HepG2 (cell line): ENCODE measurements around the gene ZFR. TPM values are rescaled to one million over a fixed set of nuclear protein-coding genes. Genes with fewer than 3 reads are reported as not detected.

Source experiments
- CENPT ChIP-seq: sonication (generic); formaldehyde crosslinking; IDR thresholded peaks from 2 replicates; pipeline ENCODE4 v1.8.0; 2022; ENCODE audit warnings: low read depth, mild to moderate bottlenecking, moderate library complexity, missing genetic modification reagents
- CHD4 ChIP-seq: fragments of 200-600 bp; sonication (generic); IDR thresholded peaks from 2 replicates; pipeline ENCODE4 v1.7.0; 2017; ENCODE audit warnings: mild to moderate bottlenecking, low read length, borderline replicate concordance
- FOXC1 ChIP-seq: sonication (generic); formaldehyde crosslinking; IDR thresholded peaks from 2 replicates; pipeline ENCODE4 v1.8.0; 2022; ENCODE audit warnings: mild to moderate bottlenecking, missing genetic modification reagents, borderline replicate concordance
- POLR2AphosphoS5 ChIP-seq: IDR thresholded peaks from 2 replicates; pipeline ENCODE4 v1.6.1; 2012; ENCODE audit warnings: low read depth, low read length
- RBFOX2 ChIP-seq: fragments of 200-400 bp; formaldehyde crosslinking; IDR thresholded peaks from 2 replicates; pipeline ENCODE4 v1.6.1; 2017; ENCODE audit warnings: low read depth, mild to moderate bottlenecking, low read length
- SMYD3 ChIP-seq: sonication (generic); formaldehyde crosslinking; IDR thresholded peaks from 2 replicates; pipeline ENCODE4 v1.8.1; 2023; ENCODE audit warnings: mild to moderate bottlenecking, missing genetic modification reagents
- ZNF143 ChIP-seq: sonication (generic); formaldehyde crosslinking; IDR thresholded peaks from 2 replicates; pipeline ENCODE4 v1.4.0; 2020; ENCODE audit warnings: missing genetic modification reagents
- ZNF234 ChIP-seq: sonication (generic); formaldehyde crosslinking; conservative IDR thresholded peaks from 2 replicates; pipeline ENCODE4 v1.5.1; 2020; ENCODE audit warnings: mild to moderate bottlenecking, missing genetic modification reagents
- ZNF292 ChIP-seq: sonication (generic); formaldehyde crosslinking; IDR thresholded peaks from 2 replicates; pipeline ENCODE4 v1.8.1; 2022; ENCODE audit warnings: mild to moderate bottlenecking, low read depth, missing genetic modification reagents, borderline replicate concordance
- ZNF569 ChIP-seq: sonication (generic); formaldehyde crosslinking; IDR thresholded peaks from 2 replicates; pipeline ENCODE4 v1.5.0; 2020; ENCODE audit warnings: mild to moderate bottlenecking, missing genetic modification reagents, moderate library complexity, borderline replicate concordance
- polyA plus RNA-seq, 8 experiments: library from polyadenylated mRNA; depleted of rRNA in 3 of 8; stranded (reverse) in 7 of 8; unstranded in 1 of 8; fragments of >200 nt; fragmentation: Illumina TruSeq in 4 of 8; extraction: Trizol in 4 of 8; gene quantifications; 2 replicates each; pipeline versions ENCODE4 v1.2.1 to v1.2.3, GENCODE V29; 2011 to 2016; ENCODE audit warnings: low read depth in 4 of 8, missing spikeins in 1 of 8, mixed read lengths in 1 of 8; ENCODE audit not compliant: insufficient read depth in 1 of 8
- total RNA-seq, 5 experiments: library from RNA; depleted of rRNA; stranded (reverse); fragments of >200 nt; fragmentation: Illumina TruSeq; extraction: Trizol; gene quantifications; 2 replicates each; pipeline ENCODE4 v1.2.3, GENCODE V29; 2016; ENCODE audit warnings: low read depth in 1 of 5
- TF ChIP-seq, protein P1 (sequence below): sonication (generic); formaldehyde crosslinking; conservative IDR thresholded peaks from 2 replicates; pipeline ENCODE4 v1.4.0; 2020; ENCODE audit warnings: missing genetic modification reagents
- TF ChIP-seq, protein P2 (sequence below): IDR thresholded peaks from 2 replicates; pipeline ENCODE4 v1.6.1; 2016; ENCODE audit warnings: missing genetic modification reagents, missing compliant biosample characterization
- TF ChIP-seq, protein P3 (sequence below): sonication (generic); formaldehyde crosslinking; IDR thresholded peaks from 2 replicates; pipeline ENCODE4 v1.5.0; 2020; ENCODE audit warnings: missing genetic modification reagents
- TF ChIP-seq, protein P4 (sequence below): sonication (generic); formaldehyde crosslinking; IDR thresholded peaks from 2 replicates; pipeline ENCODE4 v1.5.0; 2020; ENCODE audit warnings: missing genetic modification reagents, mild to moderate bottlenecking, borderline replicate concordance
- TF ChIP-seq, protein P5 (sequence below): sonication (generic); formaldehyde crosslinking; IDR thresholded peaks from 2 replicates; pipeline ENCODE4 v1.5.1; 2020; ENCODE audit warnings: mild to moderate bottlenecking, missing genetic modification reagents, moderate library complexity
- TF ChIP-seq, protein P6 (sequence below): sonication (generic); formaldehyde crosslinking; IDR thresholded peaks from 2 replicates; pipeline ENCODE4 v1.8.0; 2022; ENCODE audit warnings: mild to moderate bottlenecking, missing genetic modification reagents; ENCODE audit not compliant: insufficient replicate concordance
- TF ChIP-seq, protein P7 (sequence below): sonication (generic); formaldehyde crosslinking; IDR thresholded peaks from 2 replicates; pipeline ENCODE4 v1.4.0; 2020; ENCODE audit warnings: missing genetic modification reagents, mild to moderate bottlenecking, borderline replicate concordance
- TF ChIP-seq, protein P8 (sequence below): IDR thresholded peaks from 2 replicates; pipeline ENCODE4 v1.6.1; 2018; ENCODE audit warnings: missing genetic modification reagents

The ZFR gene
- total and polyA plus RNA-seq, 2 of the 13 experiments (the other 11 are each of a cell fraction or from before 2014, with no cell fraction given) = 89.0 to 92.8 TPM

DNA sequence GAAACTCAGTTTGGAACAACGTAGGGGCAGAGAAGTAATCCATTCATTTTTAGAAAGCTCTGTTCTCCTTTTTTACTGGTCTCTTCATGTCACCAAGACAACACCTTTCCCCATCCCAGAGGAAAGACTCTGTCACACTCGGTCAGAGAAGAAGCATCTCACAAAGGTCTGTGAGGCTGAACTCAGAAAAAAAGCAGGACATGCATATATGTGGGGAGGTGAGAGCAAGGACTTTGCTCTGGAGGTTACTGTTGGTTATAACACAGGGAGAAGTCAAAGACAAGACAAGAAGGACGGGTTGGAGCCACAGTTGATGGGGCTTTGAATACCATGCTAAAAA is 112.6 kb downstream of the ZFR start (continued):
- TF ChIP-seq, protein P1, sequence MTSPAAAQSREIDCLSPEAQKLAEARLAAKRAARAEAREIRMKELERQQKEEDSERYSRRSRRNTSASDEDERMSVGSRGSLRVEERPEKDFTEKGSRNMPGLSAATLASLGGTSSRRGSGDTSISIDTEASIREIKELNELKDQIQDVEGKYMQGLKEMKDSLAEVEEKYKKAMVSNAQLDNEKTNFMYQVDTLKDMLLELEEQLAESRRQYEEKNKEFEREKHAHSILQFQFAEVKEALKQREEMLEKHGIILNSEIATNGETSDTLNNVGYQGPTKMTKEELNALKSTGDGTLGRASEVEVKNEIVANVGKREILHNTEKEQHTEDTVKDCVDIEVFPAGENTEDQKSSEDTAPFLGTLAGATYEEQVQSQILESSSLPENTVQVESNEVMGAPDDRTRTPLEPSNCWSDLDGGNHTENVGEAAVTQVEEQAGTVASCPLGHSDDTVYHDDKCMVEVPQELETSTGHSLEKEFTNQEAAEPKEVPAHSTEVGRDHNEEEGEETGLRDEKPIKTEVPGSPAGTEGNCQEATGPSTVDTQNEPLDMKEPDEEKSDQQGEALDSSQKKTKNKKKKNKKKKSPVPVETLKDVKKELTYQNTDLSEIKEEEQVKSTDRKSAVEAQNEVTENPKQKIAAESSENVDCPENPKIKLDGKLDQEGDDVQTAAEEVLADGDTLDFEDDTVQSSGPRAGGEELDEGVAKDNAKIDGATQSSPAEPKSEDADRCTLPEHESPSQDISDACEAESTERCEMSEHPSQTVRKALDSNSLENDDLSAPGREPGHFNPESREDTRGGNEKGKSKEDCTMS (CRISPR knock-in tag) = no peak
- TF ChIP-seq, protein P2, sequence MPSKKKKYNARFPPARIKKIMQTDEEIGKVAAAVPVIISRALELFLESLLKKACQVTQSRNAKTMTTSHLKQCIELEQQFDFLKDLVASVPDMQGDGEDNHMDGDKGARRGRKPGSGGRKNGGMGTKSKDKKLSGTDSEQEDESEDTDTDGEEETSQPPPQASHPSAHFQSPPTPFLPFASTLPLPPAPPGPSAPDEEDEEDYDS (CRISPR knock-in tag) = no peak
- TF ChIP-seq, protein P3, sequence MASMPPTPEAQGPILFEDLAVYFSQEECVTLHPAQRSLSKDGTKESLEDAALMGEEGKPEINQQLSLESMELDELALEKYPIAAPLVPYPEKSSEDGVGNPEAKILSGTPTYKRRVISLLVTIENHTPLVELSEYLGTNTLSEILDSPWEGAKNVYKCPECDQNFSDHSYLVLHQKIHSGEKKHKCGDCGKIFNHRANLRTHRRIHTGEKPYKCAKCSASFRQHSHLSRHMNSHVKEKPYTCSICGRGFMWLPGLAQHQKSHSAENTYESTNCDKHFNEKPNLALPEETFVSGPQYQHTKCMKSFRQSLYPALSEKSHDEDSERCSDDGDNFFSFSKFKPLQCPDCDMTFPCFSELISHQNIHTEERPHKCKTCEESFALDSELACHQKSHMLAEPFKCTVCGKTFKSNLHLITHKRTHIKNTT (CRISPR knock-in tag) = no peak
- TF ChIP-seq CHD4 = peak; percentile 72; the same call in 1 of the 2 replicates
- no peak for TF ChIP-seq CENPT (CRISPR knock-in tag)
- no peak for TF ChIP-seq RBFOX2
- no peak for TF ChIP-seq FOXC1
- TF ChIP-seq, protein P4, sequence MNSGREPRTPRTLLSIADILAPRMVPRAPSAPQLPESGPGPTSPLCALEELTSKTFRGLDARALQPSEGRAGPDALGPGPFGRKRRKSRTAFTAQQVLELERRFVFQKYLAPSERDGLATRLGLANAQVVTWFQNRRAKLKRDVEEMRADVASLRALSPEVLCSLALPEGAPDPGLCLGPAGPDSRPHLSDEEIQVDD (CRISPR knock-in tag) = no peak
- no peak for TF ChIP-seq SMYD3 (CRISPR knock-in tag)
- TF ChIP-seq, protein P5, sequence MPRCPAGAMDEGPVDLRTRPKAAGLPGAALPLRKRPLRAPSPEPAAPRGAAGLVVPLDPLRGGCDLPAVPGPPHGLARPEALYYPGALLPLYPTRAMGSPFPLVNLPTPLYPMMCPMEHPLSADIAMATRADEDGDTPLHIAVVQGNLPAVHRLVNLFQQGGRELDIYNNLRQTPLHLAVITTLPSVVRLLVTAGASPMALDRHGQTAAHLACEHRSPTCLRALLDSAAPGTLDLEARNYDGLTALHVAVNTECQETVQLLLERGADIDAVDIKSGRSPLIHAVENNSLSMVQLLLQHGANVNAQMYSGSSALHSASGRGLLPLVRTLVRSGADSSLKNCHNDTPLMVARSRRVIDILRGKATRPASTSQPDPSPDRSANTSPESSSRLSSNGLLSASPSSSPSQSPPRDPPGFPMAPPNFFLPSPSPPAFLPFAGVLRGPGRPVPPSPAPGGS (CRISPR knock-in tag) = no peak
- TF ChIP-seq, protein P6, sequence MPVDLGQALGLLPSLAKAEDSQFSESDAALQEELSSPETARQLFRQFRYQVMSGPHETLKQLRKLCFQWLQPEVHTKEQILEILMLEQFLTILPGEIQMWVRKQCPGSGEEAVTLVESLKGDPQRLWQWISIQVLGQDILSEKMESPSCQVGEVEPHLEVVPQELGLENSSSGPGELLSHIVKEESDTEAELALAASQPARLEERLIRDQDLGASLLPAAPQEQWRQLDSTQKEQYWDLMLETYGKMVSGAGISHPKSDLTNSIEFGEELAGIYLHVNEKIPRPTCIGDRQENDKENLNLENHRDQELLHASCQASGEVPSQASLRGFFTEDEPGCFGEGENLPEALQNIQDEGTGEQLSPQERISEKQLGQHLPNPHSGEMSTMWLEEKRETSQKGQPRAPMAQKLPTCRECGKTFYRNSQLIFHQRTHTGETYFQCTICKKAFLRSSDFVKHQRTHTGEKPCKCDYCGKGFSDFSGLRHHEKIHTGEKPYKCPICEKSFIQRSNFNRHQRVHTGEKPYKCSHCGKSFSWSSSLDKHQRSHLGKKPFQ (CRISPR knock-in tag) = no peak
- TF ChIP-seq ZNF234 (CRISPR knock-in tag) = 0 out of 2 replicates have a peak, but pooled peaks have one; percentile 40
- no peak for TF ChIP-seq ZNF143 (CRISPR knock-in tag)
- TF ChIP-seq POLR2AphosphoS5 = peak; percentile 43; the same call in 1 of the 2 replicates
- TF ChIP-seq, protein P7, sequence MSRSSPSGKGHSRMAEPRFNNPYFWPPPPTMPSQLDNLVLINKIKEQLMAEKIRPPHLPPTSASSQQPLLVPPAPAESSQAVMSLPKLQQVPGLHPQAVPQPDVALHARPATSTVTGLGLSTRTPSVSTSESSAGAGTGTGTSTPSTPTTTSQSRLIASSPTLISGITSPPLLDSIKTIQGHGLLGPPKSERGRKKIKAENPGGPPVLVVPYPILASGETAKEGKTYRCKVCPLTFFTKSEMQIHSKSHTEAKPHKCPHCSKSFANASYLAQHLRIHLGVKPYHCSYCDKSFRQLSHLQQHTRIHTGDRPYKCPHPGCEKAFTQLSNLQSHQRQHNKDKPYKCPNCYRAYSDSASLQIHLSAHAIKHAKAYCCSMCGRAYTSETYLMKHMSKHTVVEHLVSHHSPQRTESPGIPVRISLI (CRISPR knock-in tag) = peak; percentile 11; the same call in 1 of the 2 replicates
- TF ChIP-seq ZNF569 (CRISPR knock-in tag) = 0 out of 2 replicates have a peak, but pooled peaks have one; percentile 67
- TF ChIP-seq ZNF292 = 0 out of 2 replicates have a peak, but pooled peaks have one; percentile 55
- TF ChIP-seq, protein P8, sequence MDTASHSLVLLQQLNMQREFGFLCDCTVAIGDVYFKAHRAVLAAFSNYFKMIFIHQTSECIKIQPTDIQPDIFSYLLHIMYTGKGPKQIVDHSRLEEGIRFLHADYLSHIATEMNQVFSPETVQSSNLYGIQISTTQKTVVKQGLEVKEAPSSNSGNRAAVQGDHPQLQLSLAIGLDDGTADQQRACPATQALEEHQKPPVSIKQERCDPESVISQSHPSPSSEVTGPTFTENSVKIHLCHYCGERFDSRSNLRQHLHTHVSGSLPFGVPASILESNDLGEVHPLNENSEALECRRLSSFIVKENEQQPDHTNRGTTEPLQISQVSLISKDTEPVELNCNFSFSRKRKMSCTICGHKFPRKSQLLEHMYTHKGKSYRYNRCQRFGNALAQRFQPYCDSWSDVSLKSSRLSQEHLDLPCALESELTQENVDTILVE = peak; percentile 38; the same call in 1 of the 2 replicates
